Measurements from ENCODE around the gene RPL34. TPM values are rescaled to one million over a fixed set of nuclear protein-coding genes. Genes with fewer than 3 reads are reported as not detected.

The RPL34 gene
- 796 to 1,006 TPM (median 919 TPM) in 5 replicates for total RNA-seq (2022; extraction: Qiagen RNA extraction; ENCODE audit: low read depth)

GRCh38 chr4:108620101-108620932 is at the start of gene RPL34:
Gene RPL34, plus strand, starts transcription at chr4:108620576. Its CDS starts 1,384 bp downstream, at chr4:108621960.

GRCh38 chr4:108650212-108651013 is 30.0 kb downstream of the RPL34 start, which contains the start of gene OSTC:
Gene OSTC, plus strand, starts transcription at chr4:108650599. Its CDS starts 57 bp downstream, at chr4:108650656.

Other genes with a start within 250 kb of the RPL34 start
- 90.3 to 108 TPM (median 102 TPM) in 5 replicates for gene OSTC, start 30.0 kb downstream of the RPL34 start, total RNA-seq (2022; extraction: Qiagen RNA extraction; ENCODE audit: low read depth)
- gene ETNPPL, start 142.5 kb downstream of the RPL34 start, total RNA-seq (2022; extraction: Qiagen RNA extraction; ENCODE audit: low read depth): 0.07 TPM in 1 of 5 replicates, not detected in the others

All from A549 treated with DMSO at 1 μM for 4 hours (cell line).